HL-60/S4 (cell line): ENCODE data around the gene JMJD7.

Experiments
- in situ Hi-C: fragments of 300-500 bp; cut with MboI; formaldehyde crosslinking; loops from 2 replicates; pipeline ENCODE4 v1.14.3; 2022; ENCODE audit warnings: low sequenced_read_pairs

Gene JMJD7

DNA sequence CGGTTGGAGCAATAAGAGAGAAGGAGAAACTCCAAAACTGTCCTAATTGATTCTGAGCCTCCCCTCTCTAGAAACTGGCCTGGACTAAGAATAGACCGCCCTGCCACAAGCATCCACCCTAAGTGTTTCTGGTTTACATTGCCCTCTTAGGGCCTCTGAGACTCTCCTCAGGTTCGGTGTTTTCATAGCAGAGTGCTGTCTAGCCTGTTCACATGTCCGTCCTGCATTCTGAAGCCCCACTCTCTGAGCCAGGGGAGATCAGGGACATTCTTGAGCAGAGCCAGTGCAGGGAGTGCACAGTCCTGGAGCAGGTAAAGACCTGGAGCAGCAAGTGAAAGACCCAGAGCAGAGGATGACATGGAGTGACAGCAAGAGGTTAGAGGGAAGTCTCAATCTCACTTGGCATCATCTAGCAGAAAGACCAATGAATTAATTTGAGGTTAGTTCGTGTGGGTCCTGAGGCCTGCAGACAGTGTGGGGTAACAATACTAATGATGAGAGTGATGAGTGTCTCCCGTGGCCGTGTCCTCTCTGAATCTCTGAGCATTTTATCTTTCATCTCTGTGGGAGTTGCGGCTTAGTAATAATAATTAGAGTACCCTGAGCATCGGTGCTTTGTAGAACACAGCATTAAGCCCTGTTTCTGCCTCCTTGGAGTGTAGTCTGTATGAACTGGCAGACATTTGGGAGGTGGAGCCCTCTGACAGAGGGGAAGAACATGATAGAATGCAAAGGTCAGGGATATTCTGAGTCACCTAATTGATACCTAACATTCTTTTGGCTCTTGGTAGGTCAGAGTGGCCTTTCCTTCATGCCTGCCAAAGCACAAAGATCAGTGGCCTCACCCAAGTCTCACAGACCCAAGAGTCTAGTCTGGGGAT, 29.0 kb upstream of the JMJD7 start:
- in situ Hi-C loops = no loop called here

DNA sequence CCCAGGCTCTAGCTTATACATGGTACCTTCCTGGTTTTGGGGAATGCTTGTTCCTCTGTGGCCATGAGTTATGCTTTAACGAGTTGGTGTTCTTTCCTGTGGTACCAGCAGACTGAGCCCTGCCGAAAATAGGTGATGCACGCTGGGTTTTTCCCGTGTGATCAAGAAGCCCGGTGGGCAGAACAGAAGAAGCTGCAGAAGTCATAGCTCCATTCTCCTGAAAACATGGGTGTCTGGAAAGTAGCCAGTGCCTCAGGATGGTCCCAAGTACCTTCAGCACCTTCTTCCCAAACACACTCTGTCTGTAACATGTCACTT, 28.4 kb upstream of the JMJD7 start:
- in situ Hi-C loops = no loop called here

DNA sequence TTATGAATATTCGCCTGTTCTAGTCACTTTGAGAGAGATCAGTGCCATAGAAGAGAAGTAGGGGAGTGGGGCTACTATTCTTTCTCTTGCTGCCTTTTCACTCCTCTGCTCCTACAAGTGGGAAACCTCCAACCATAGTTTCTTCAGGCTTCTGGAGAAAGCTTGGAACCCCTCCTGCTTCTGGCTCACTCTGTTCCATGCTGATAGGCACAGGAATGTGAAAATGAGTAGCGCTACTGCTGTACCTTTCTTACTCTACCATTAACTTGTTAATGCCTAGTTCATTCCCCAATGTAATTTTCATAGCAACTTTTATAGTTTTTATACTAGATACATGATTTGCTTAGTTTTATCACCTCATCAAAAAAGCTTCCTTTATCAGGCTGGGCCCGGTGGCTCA, 26.7 kb upstream of the JMJD7 start:
- in situ Hi-C loops = loop anchor here (25.0 kb wide), 1 partner anchor 339 kb away; no protein-coding TSS in a partner anchor

DNA sequence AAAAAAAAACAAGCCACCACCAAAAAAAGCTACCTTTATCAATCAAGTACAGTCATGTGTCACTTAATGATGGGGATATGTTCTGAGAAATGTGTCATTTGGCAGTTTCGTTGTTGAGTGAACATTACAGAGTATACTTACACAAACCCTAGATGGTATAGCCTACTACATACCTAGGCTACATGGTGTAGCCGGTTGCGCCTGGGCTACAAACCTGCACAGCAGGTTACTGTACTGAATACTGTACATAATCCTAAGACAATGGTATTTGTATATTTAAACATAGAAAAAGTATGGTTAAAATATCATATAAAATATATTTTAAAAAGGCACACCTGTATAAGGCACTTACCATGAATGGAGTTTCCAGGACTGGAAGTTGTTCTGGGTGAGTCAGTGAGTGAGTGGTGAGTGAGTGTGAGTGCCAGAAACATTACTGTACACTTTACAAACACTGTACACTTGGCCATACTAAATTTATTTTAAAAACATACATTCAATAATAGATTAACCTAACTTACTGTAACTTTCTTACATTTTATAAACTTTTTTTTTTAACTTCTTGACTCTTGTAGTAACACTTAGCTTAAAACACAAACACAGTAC, 25.9 kb upstream of the JMJD7 start:
- in situ Hi-C loops = loop anchor here (25.0 kb wide), 1 partner anchor 340 kb away; no protein-coding TSS in a partner anchor

DNA sequence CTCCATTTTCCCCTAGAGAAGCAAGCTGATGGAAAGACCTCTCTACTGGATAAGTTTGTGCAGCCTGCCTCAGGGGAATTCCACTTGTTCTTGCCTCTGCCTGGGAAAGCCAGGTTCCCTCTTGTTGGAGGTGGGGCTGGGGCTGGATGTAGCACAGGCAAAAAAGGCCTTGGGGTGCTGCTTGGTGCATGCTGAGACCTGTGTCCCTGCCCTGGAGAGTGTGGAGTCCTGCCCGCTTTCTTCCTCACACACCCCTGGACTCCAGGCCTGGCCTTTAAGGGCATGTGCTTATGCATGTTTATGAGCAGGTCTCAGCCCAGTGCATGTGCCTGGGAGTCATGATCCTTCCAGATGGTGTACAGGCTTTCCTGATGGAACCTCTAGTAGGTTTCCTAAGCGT, 23.5 kb upstream of the JMJD7 start:
- in situ Hi-C loops = loop anchor here (25.0 kb wide), 1 partner anchor 342 kb away; no protein-coding TSS in a partner anchor

DNA sequence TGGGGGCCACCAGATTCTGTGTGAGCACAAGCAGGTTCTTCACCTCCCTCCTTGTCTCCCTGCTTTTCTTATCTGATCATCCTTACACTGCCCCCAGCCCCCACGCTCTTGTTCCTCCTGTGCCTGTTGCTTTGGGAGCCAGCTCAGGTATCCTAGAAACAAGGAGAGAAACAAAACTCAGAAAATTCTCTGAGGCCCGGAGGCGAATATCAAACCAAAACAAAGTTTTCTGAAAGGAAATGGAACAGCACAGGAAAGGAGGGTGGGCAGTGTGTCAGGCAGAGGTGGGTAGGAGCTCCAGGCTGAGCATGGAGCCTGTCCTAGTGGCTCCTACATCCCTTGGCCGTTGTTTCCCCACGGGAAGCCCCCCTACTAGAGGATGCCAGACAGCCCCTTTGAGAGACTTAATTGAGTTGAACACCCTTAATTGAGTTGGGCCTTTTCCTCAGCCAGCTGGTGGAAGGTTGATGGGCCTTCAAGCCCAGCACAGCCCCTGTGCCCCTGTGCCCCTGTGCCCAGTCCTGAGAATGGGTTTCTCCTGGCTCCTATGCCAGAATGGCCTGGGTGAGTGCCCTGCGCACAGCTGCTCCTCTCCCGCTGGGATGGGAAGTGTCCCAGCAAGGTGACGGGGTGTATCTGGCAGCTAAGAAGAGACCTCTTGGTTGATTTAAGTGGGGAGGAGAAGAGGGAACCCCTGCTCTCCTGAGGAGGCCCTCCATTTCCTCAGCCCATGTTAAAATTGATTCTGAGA, 22.8 kb upstream of the JMJD7 start:
- in situ Hi-C loops = loop anchor here (25.0 kb wide), 1 partner anchor 343 kb away; no protein-coding TSS in a partner anchor

DNA sequence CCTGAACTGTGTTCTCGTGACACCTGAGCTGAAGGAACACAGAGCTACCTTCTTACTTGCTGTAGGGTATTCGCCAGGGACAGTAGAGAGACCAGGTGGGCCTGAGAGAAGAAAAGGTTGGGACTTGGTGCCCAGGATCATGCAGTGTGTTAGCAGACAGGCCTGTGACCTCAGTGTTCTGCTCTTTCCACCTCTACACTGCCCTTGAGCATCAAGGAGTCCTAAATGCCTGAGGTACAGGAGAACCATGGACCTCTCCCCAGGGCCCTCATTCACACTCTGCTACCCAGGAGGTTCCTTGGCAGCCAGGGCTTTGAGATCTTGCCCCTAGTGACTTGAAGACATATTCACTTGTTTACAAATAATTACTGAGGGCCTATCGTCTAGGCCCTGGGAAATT, 22.2 kb upstream of the JMJD7 start:
- in situ Hi-C loops = loop anchor here (25.0 kb wide), 1 partner anchor 343 kb away; no protein-coding TSS in a partner anchor

DNA sequence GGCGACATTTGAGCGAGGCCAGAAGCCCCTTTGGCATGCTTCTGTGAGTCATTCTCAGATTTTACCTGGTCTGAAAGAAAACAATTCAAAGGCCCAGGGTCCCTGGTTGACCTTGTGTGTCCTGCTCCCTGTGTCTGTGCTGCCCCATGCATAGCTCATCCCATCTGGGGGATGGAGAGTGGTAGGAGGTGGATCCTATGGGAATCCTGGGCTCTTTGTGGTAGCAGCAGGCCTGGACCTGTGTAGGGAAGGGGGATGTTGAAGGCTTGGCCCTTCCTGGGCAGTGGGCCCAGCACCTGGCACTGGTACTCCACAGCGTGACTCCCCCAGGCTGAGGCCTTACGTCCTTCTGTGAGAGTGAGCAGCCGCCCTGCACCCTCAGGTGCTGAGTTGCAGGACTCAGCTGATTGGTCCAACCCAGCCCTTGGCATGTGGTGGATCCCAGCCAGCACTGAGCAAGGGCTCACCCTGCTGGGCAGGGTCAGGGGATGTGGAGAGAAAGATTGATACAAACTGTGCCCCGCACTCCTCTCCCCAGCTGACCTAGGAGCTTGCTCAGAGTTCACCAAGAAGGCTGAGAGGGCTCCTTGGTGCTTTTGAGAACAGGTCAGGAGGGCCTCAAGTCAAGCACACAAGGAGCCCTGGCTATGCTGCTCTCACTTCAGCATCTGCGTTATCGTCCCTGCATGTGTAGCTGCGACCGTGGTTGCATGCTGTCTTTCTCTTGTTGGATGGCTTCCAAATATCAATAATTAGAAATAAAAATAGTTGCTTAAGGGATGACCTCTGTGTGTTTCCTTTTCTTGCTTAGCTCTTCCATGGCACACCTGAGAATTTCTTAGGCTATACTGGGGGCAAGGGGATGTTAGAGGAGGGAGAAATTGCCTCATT, 21.4 kb upstream of the JMJD7 start:
- in situ Hi-C loops = loop anchor here (25.0 kb wide), 1 partner anchor 344 kb away; no protein-coding TSS in a partner anchor

DNA sequence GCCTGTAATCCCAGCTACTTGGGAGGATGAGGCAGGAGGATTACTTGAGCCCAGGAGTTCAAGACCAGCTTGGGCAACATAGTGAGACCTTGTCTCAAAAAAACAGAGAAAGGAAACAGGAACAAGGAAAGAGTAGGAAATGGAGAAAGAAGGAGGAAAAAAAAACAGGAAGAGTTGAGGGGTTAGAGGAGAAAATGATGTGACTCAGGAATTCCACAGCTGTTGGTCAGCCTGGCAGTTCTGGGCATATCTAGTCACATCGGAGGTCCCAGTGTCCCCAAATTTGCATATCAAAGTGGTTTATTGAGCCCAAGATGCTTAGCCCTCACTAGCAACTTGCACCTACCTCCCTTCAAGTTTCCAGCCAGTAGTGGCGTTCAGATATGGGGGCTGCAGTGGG, 18.8 kb upstream of the JMJD7 start:
- in situ Hi-C loops = loop anchor here (25.0 kb wide), 1 partner anchor 347 kb away; no protein-coding TSS in a partner anchor

DNA sequence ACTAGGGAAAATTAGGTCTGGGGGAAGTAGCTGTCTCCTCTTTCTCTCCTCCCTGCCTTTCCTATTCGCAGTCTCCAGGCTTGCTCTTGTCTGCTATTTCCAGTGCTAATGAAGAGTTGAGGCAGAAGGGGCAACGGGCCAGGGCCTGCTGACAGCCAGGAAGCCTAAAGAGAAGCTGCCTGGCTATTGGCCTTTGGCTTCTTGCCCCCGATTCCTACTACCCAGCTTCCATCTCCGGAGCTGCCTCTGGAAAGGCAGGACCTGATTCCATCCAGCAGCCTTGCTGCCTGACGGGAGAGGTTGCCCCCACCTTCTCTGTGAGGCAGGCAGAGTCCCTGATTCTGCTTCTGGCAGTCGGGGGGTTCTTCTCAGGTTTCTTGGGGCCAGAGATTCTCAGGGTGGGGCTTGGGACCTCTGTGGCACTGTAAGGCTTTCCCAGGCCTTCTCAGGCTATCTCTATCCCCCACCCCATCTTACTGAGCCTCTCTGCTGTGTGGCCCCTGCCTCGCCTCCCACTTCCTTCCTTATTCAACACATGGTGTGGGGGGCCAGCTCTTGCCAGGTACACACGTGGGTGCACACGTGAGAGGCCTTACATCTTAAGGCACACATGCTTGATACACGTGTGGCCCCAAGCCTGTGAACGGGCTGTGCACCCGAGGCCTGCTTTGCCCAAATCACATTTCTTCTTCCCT, 18.2 kb upstream of the JMJD7 start:
- in situ Hi-C loops = loop anchor here (5.0 to 25.0 kb wide), 2 partner anchors 37 to 347 kb away; partner anchors contain the start of gene MAPKBP1

DNA sequence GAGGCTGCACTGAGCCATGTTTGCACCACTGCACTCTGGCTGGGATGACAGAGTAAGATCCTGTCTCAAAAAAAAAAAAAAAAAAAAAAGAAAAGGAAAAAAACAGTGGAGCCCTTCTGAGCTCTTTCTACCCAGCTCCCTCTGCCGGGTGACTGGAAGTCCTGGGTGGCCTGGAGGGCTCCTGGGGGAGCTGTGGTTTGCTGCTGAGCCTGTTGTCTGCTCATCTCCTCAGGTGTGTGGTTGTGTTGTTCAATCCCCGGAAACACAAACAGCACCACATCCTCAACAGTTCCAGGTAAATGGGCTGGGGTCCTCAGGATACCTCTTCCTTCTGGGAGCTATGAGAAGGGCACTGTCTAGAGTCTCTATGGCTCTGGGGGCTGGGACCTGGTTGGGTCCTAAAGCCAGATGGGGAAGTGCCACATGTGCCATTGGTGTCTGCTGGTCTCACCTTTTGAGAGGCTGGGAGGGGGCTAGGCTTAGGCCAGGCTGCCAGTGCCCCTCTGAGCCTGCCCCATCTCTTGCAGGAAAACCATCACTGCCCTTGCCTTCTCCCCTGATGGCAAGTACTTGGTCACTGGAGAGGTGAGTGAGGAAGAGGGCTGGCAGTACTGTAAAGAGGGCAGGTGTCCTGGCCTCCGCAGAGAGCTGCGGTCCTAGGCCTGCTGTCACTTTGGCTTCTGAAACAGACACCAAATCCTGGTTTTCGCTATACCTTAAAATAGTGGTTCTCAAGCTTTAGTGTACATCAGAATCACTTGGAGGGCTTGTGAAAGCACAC, 17.1 kb upstream of the JMJD7 start:
- in situ Hi-C loops = loop anchor here (5.0 to 25.0 kb wide), 2 partner anchors 39 to 349 kb away; partner anchors contain the start of gene MAPKBP1

DNA sequence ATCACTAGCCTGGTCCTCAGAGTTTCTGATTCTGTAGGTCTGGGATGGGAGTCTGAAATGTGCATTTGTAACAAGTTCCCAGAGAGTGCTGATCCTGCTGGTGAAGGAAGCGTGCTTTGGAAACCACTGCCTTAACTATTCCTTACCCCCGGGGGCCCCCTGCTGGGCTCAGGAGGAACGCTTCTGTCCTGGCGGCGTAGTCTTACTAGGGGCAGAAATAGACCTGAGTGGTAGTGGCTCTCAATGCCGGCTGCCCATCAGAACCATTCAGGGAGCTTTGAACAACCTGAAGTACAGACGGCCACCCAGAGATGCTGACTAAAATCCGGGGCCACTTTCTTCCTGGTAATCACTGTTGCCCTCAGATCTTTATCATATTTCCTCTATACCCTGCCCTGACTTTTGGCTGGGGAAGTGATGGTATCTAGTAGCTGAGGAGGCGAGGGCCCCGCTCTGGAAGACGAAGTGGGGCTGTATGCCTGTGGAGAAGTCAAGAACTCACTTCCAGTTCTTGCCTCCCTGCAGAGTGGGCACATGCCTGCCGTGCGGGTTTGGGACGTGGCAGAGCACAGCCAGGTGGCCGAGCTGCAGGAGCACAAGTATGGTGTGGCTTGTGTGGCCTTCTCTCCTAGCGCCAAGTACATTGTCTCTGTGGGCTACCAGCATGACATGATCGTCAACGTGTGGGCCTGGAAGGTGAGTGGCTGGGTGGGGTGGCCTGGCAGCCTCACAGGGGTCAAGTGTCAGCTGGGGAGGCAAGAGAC, 16.3 kb upstream of the JMJD7 start:
- in situ Hi-C loops = loop anchor here (5.0 to 25.0 kb wide), 2 partner anchors 39 to 349 kb away; partner anchors contain the start of gene MAPKBP1

DNA sequence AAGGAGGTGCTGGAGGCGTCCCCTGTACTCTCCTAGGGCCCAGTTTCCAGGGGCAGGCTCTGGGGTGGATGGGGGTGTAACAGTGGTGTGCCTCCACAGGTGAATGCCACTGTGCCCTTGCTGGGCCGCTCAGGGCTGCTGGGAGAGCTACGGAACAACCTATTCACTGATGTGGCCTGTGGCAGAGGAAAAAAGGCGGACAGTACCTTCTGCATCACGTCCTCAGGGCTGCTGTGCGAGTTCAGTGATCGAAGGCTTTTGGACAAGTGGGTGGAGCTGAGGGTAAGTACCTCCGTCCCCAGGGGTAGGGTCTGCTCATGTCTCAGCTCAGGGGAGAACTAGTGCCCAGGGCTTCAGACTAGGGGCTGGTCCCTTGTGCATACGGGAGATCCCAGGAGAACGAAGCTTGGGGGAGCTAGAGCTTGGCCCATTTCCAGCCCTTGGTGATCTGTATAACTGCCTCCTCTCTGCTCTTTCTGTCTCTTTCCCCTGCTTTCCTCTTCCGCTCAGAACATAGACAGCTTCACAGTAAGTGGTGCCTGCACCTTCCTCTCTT, 15.0 kb upstream of the JMJD7 start:
- in situ Hi-C loops = loop anchor here (5.0 to 25.0 kb wide), 2 partner anchors 41 to 351 kb away; partner anchors contain the start of gene MAPKBP1

DNA sequence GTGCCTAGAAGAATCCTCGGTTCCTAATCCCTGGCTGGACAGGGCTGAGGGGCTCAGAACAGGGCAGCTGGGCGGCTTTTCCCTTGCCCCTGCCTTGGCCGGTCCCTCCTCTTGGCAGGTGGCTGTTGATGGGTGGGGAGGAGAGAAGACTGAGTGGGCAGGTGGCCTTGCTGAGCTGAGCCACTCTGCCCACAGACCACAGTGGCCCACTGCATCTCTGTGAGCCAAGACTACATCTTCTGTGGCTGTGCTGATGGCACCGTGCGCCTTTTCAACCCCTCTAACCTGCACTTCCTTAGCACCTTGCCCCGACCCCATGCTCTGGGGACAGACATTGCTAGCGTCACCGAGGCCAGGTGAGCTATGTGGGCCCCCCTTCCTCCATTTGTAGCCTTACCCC, 14.5 kb upstream of the JMJD7 start:
- in situ Hi-C loops = loop anchor here (5.0 to 25.0 kb wide), 2 partner anchors 41 to 351 kb away; partner anchors contain the start of gene MAPKBP1

DNA sequence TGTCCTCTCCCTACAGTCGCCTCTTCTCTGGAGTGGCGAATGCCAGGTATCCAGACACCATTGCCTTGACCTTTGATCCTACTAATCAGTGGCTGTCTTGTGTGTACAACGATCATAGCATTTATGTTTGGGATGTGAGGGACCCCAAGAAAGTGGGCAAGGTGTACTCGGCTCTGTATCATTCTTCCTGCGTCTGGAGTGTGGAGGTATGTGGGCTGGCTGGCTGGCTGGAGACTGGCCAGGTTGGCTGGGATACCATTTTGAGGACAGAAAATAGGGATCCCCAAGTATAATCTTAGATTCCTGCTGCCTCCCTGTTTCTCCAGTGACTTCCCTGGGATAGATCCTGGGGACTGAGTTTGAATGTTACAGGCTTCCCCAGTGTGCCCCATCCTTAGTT, 13.4 kb upstream of the JMJD7 start:
- in situ Hi-C loops = loop anchor here (5.0 to 25.0 kb wide), 2 partner anchors 42 to 352 kb away; partner anchors contain the start of gene MAPKBP1

DNA sequence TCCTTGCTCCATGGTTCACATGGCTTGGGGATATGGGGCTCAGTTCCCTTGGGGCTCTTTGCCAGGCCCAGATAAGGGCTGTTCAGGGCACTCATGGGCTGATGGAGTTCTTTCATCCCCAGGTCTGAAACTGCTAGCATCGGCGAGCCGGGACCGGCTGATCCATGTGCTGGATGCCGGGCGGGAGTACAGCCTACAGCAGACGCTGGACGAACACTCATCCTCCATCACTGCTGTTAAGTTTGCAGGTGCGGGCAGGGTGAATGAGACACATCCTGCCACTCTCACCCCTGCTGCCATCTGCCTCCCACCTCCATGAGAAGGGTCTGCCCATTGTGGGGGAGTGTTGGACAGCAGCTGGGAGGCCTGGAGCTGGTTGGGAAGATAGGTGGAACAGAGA, 11.1 kb upstream of the JMJD7 start:
- in situ Hi-C loops = loop anchor here (25.0 kb wide), 1 partner anchor 354 kb away; no protein-coding TSS in a partner anchor

DNA sequence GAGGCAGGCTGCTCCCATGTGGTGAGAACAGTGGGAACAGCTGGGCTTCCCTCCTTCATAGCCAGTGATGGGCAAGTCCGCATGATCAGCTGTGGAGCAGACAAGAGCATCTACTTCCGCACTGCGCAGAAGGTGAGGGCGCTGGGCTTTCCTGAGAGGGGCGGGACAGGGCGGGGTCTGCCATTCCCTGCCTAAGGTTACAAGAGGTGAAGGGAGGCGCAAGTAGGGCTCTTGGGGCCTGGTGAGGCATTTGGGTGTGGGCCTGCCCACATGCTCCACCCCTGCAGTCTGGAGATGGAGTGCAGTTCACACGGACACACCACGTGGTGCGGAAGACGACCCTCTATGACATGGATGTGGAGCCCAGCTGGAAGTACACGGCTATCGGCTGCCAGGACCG, 10.6 kb upstream of the JMJD7 start:
- in situ Hi-C loops = loop anchor here (25.0 kb wide), 1 partner anchor 355 kb away; no protein-coding TSS in a partner anchor
